T-helper 9 cell (primary cell): ENCODE results near the gene TMEM50B.
A peak's percentile ranks its signal among the peaks of the same experiment; 100 is the strongest.
"Not testable (repeated sequence)": the region's sequence is repeated elsewhere in the genome, so short reads cannot be mapped to it uniquely, and the experiment has no call there.

ENCODE experiments used
- DNase-seq: peaks from one replicate; pipeline ENCODE4 v3.0.0-alpha.2; 2020

TMEM50B gene

GRCh38 chr21:33425825-33426224 is 53.9 kb downstream of the TMEM50B start:
- DNase-seq, result no peak

- DNase-seq, result no peak
Measured at GRCh38 chr21:33424214-33424613, 55.6 kb downstream of the TMEM50B start.

GRCh38 chr21:33421713-33422393 is 57.9 kb downstream of the TMEM50B start:
- no peak for DNase-seq

- no peak for DNase-seq
Measured at GRCh38 chr21:33419538-33420123, 60.1 kb downstream of the TMEM50B start.

- DNase-seq, result no peak
Measured at GRCh38 chr21:33418691-33419090, 61.1 kb downstream of the TMEM50B start.

- no peak for DNase-seq
Measured at GRCh38 chr21:33414926-33415325, 64.8 kb downstream of the TMEM50B start.

GRCh38 chr21:33414068-33414467 is 65.7 kb downstream of the TMEM50B start:
- no peak for DNase-seq

GRCh38 chr21:33412832-33413519 is 66.8 kb downstream of the TMEM50B start:
- no peak for DNase-seq

GRCh38 chr21:33412439-33412831 is 67.3 kb downstream of the TMEM50B start:
- DNase-seq, result not testable (repeated sequence)

GRCh38 chr21:33411949-33412430 is 67.8 kb downstream of the TMEM50B start:
- no peak for DNase-seq

GRCh38 chr21:33406493-33406892 is 73.3 kb downstream of the TMEM50B start:
- DNase-seq, result no peak

- DNase-seq, result no peak
Measured at GRCh38 chr21:33403786-33404585, 75.8 kb downstream of the TMEM50B start.

GRCh38 chr21:33403128-33403785 is 76.5 kb downstream of the TMEM50B start, which contains the start of gene IFNGR2:
Gene IFNGR2 (plus strand): TSS chr21:33403413. CDS start chr21:33403544, 131 bp downstream.
- peak; percentile 25 for DNase-seq

- DNase-seq, result no peak
Measured at GRCh38 chr21:33402001-33402979, 77.5 kb downstream of the TMEM50B start.

- no peak for DNase-seq
Measured at GRCh38 chr21:33401630-33401992, 78.2 kb downstream of the TMEM50B start.
